Daoy (cell line): ENCODE data around the gene IL15RA. TPM values are rescaled to one million over a fixed set of nuclear protein-coding genes. Genes with fewer than 3 reads are reported as not detected.
"Not testable (repeated sequence)": the region's sequence is repeated elsewhere in the genome, so short reads cannot be mapped to it uniquely, and the experiment has no call there.

ENCODE experiments used
- DNase-seq: peaks from one replicate; pipeline ENCODE4 v3.0.0-alpha.2; 2015; ENCODE audit warnings: low read depth
- total RNA-seq: library from RNA; depleted of rRNA; stranded (reverse); fragments of >200 nt; shearing (Covaris generic); gene quantifications from 2 replicates; pipeline ENCODE4 v1.2.3, GENCODE V29; 2014

The IL15RA gene
- total RNA-seq, 1 experiment from 2014 or later: 8.3 TPM

- peak; percentile 44 for DNase-seq
These were observed 28.2 kb downstream of the IL15RA start for GRCh38 chr10:5949009-5949759.

GRCh38 chr10:5948208-5948585 lies 29.1 kb downstream of the IL15RA start:
- DNase-seq: no peak

GRCh38 chr10:5947471-5948207 lies 29.7 kb downstream of the IL15RA start:
- no peak for DNase-seq

- no peak for DNase-seq
These were observed 30.6 kb downstream of the IL15RA start for GRCh38 chr10:5946786-5947185.

- DNase-seq: not testable (repeated sequence)
These were observed 30.9 kb downstream of the IL15RA start for GRCh38 chr10:5946419-5946775.

- DNase-seq: peak; percentile 76
These were observed 31.6 kb downstream of the IL15RA start for GRCh38 chr10:5945561-5946418.

GRCh38 chr10:5945190-5945509 lies 32.2 kb downstream of the IL15RA start:
- no peak for DNase-seq

- DNase-seq: peak; percentile 96
These were observed 32.8 kb downstream of the IL15RA start for GRCh38 chr10:5944389-5945189.

GRCh38 chr10:5943536-5943935 lies 33.8 kb downstream of the IL15RA start:
- DNase-seq: peak; percentile 34

GRCh38 chr10:5942474-5942873 lies 34.9 kb downstream of the IL15RA start:
- no peak for DNase-seq

- DNase-seq: no peak
These were observed 35.3 kb downstream of the IL15RA start for GRCh38 chr10:5942001-5942400.

GRCh38 chr10:5941579-5941978 lies 35.8 kb downstream of the IL15RA start:
- no peak for DNase-seq

GRCh38 chr10:5940807-5941218 lies 36.5 kb downstream of the IL15RA start:
- DNase-seq: no peak

- DNase-seq: no peak
These were observed 39.1 kb downstream of the IL15RA start for GRCh38 chr10:5938291-5938690.

- DNase-seq: no peak
These were observed 40.3 kb downstream of the IL15RA start for GRCh38 chr10:5937016-5937415.

- DNase-seq: no peak
These were observed 41.7 kb downstream of the IL15RA start for GRCh38 chr10:5935628-5936027.

- no peak for DNase-seq
These were observed 43.3 kb downstream of the IL15RA start for GRCh38 chr10:5933909-5934546.

- no peak for DNase-seq
These were observed 45.0 kb downstream of the IL15RA start for GRCh38 chr10:5932345-5932744.

- DNase-seq: no peak
These were observed 47.1 kb downstream of the IL15RA start for GRCh38 chr10:5930272-5930671.

GRCh38 chr10:5929442-5929841 lies 47.9 kb downstream of the IL15RA start:
- DNase-seq: no peak

GRCh38 chr10:5927306-5927705 lies 50.0 kb downstream of the IL15RA start:
- DNase-seq: no peak
